Upper lobe of left lung (tissue), 6 donors: ENCODE measurements around the gene PTPRN2. TPM values are rescaled to one million over a fixed set of nuclear protein-coding genes. Genes with fewer than 3 reads are reported as not detected.

Experiments used
- ATAC-seq, 2 donors: fragments of 200-7000 bp; cut with Tn5 transposase; one replicate each; pipeline ENCODE4 v1.9.1; 2022; ENCODE audit warnings: mild to moderate bottlenecking in 2 of 2, moderate library complexity in 2 of 2; ENCODE audit not compliant: low FRiP score in 2 of 2
- DNase-seq, 2 donors: peaks; one replicate each; pipeline ENCODE4 v3.0.0-alpha.2; 2019 to 2020
- H3K27ac ChIP-seq, 4 donors: fragments of 200-600 bp; sonication (generic); one replicate each; pipeline ENCODE4 v1.5.1; 2016 to 2019
- H3K27me3 ChIP-seq, 4 donors: fragments of 200-600 bp; sonication (generic); one replicate each; pipeline ENCODE4 v1.5.1; 2017 to 2019
- H3K36me3 ChIP-seq, 4 donors: fragments of 200-600 bp; sonication (generic); one replicate each; pipeline ENCODE4 v1.5.1; 2016 to 2019
- H3K4me1 ChIP-seq, 4 donors: fragments of 200-600 bp; sonication (generic); one replicate each; pipeline ENCODE4 v1.5.1; 2018 to 2019
- H3K4me3 ChIP-seq, 4 donors: fragments of 200-600 bp; sonication (generic); one replicate each; pipeline ENCODE4 v1.5.1; 2017 to 2019; ENCODE audit warnings: mild to moderate bottlenecking in 2 of 4, moderate library complexity in 1 of 4
- H3K9me3 ChIP-seq, 4 donors: fragments of 200-600 bp; sonication (generic); one replicate each; pipeline ENCODE4 v1.5.1; 2018 to 2019
- EP300 ChIP-seq, 4 donors: sonication (generic); formaldehyde crosslinking; IDR thresholded peaks; one replicate each; pipeline ENCODE4 v1.5.1; 2017; ENCODE audit warnings: antibody characterized with exemption in 4 of 4, control low read depth in 2 of 4
- POLR2A ChIP-seq, 4 donors: fragments of 450-650 bp; IDR thresholded peaks; one replicate each; pipeline ENCODE4 v1.5.1; 2016 to 2017; ENCODE audit warnings: antibody characterized with exemption in 4 of 4, mild to moderate bottlenecking in 2 of 4
- POLR2AphosphoS5 ChIP-seq, 2 donors: sonication (generic); formaldehyde crosslinking; IDR thresholded peaks; one replicate each; pipeline ENCODE4 v1.5.1; 2017; ENCODE audit warnings: antibody characterized with exemption in 2 of 2
- WGBS, 2 donors: methylation state at CpG; one replicate each; pipeline ENCODE4 v1.1.5; 2017 to 2018; 5-methylcytosine and 5-hydroxymethylcytosine counted together
- total RNA-seq, 6 donors: library from RNA; depleted of rRNA in 4 of 6; stranded (reverse); fragments of >200 nt in 4 of 6; gene quantifications; one replicate each; pipeline versions ENCODE4 v1.1.0 to v1.2.1, GENCODE V29; 2016 to 2021
- TF ChIP-seq, protein P1 (sequence below), 6 experiments: fragments of 450-650 bp in 4 of 6; fragments of 200-600 bp in 2 of 6; sonication (generic) in 2 of 6; IDR thresholded peaks; one replicate each; pipeline ENCODE4 v1.5.1; 2016 to 2019; ENCODE audit warnings: antibody characterized with exemption in 6 of 6
- donor health status: DM: no; HTN: no; CAD: no; lungs with moderate emphysema.
- donor health status: DM: no; HTN: yes; CAD: no; lungs with severe emphysema.

The PTPRN2 gene
- total RNA-seq, 6 donors from 2014 or later = 3.3 to 7.9 (median 5.2) TPM

- Histone ChIP-seq H3K4me1 (no peaks in the 10 kb centered on the region), H3K4me3 (no peak overlapping the region), H3K9me3 (peaks cover 0 to 4% (median 0%) of the 10 kb centered on the region in 4 donors), H3K27ac (no peak overlapping the region), H3K36me3 (no peaks in the 10 kb centered on the region), H3K27me3 (no peaks in the 10 kb centered on the region)
- TF ChIP-seq EP300 (IDR thresholded peaks at IDR 0.05) (no peak), POLR2A (IDR thresholded peaks at IDR 0.05) (no peak), POLR2AphosphoS5 (IDR thresholded peaks at IDR 0.05) (no peak)
- TF ChIP-seq, protein P1, sequence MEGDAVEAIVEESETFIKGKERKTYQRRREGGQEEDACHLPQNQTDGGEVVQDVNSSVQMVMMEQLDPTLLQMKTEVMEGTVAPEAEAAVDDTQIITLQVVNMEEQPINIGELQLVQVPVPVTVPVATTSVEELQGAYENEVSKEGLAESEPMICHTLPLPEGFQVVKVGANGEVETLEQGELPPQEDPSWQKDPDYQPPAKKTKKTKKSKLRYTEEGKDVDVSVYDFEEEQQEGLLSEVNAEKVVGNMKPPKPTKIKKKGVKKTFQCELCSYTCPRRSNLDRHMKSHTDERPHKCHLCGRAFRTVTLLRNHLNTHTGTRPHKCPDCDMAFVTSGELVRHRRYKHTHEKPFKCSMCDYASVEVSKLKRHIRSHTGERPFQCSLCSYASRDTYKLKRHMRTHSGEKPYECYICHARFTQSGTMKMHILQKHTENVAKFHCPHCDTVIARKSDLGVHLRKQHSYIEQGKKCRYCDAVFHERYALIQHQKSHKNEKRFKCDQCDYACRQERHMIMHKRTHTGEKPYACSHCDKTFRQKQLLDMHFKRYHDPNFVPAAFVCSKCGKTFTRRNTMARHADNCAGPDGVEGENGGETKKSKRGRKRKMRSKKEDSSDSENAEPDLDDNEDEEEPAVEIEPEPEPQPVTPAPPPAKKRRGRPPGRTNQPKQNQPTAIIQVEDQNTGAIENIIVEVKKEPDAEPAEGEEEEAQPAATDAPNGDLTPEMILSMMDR (IDR thresholded peaks at IDR 0.05) = no peak
- 76 to 92% methylated on average over 2 to 4 of the region's 4 CpGs for WGBS, 2 donors
- ATAC-seq (no peak), DNase-seq (no peak)
Measured at GRCh38 chr7:157807510-157807909, 780.1 kb downstream of the PTPRN2 start.

- Histone ChIP-seq H3K27me3 (no peaks in the 10 kb centered on the region), H3K4me3 (no peak overlapping the region), H3K36me3 (no peaks in the 10 kb centered on the region), H3K4me1 (no peaks in the 10 kb centered on the region), H3K27ac (no peak overlapping the region), H3K9me3 (peaks cover 0 to 4% (median 0%) of the 10 kb centered on the region in 4 donors)
- 66 to 92% methylated on average over 2 to 4 of the region's 4 CpGs for WGBS, 2 donors
- no peak for DNase-seq
- TF ChIP-seq EP300 (IDR thresholded peaks at IDR 0.05) = no peak
- TF ChIP-seq, protein P1 (IDR thresholded peaks at IDR 0.05) = no peak
- no peak for TF ChIP-seq POLR2A (IDR thresholded peaks at IDR 0.05)
- no peak for TF ChIP-seq POLR2AphosphoS5 (IDR thresholded peaks at IDR 0.05)
- ATAC-seq = no peak
Measured at GRCh38 chr7:157806711-157807110, 780.9 kb downstream of the PTPRN2 start.

GRCh38 chr7:157805713-157806112 lies 781.9 kb downstream of the PTPRN2 start:
- H3K4me3 ChIP-seq = no peak overlapping the region
- ATAC-seq (no peak), DNase-seq (no peak)
- H3K27ac ChIP-seq = no peak overlapping the region
- no peak for TF ChIP-seq POLR2A (IDR thresholded peaks at IDR 0.05)
- no peaks in the 10 kb centered on the region for H3K27me3 ChIP-seq
- peaks cover 0 to 4% (median 0%) of the 10 kb centered on the region in 4 donors for H3K9me3 ChIP-seq
- no peaks in the 10 kb centered on the region for H3K4me1 ChIP-seq
- 58 to 71% methylated on average over 6 of the region's 6 CpGs for WGBS, 2 donors
- no peaks in the 10 kb centered on the region for H3K36me3 ChIP-seq

- ATAC-seq = no peak
- DNase-seq = no peak
- WGBS, 2 donors = 92 to 94% methylated on average over 5 of the region's 5 CpGs
- peaks cover 0 to 4% (median 0%) of the 10 kb centered on the region in 4 donors for H3K9me3 ChIP-seq
- no peaks in the 10 kb centered on the region for H3K36me3 ChIP-seq
- no peaks in the 10 kb centered on the region for H3K27me3 ChIP-seq
- TF ChIP-seq, protein P1 (IDR thresholded peaks at IDR 0.05) = no peak
- TF ChIP-seq EP300 (IDR thresholded peaks at IDR 0.05) (no peak), POLR2A (IDR thresholded peaks at IDR 0.05) (no peak), POLR2AphosphoS5 (IDR thresholded peaks at IDR 0.05) (no peak)
- H3K4me3 ChIP-seq = no peak overlapping the region
- no peaks in the 10 kb centered on the region for H3K4me1 ChIP-seq
- H3K27ac ChIP-seq = no peak overlapping the region
Measured at GRCh38 chr7:157803906-157804305, 783.7 kb downstream of the PTPRN2 start.

DNA sequence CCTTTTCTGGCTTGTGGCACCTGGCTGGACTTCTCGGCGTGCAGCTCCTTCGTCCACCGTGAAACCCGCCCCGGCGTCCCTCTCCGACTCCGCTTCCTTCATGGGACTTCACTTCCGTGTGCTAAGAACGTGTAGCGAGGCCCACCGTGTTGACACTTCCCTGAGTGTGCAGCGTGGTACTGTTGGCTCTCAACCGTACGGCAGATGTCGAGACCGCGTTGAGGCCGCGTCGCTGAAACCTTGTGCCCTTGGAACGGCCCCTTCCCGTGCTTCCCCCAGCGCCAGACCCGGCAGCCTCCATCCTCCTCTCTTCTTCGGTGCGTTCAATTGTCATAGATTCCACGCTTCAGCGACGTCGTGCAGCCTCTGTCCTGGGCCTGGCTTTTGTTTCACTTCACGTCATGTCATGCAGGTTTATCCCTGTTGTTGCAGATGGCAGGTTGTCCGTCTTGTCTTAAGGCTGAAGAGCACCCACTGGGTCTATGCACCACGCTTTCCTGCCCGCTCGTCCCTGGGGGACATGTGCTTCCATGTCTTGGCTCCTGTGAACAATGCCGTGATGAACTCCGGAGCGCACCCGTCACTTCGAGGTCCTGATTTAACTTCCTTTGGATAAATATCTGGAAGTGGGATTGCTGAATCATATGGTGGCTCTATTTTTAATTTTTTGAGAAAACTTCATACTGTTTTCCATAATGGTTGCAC lies 785.5 kb downstream of the PTPRN2 start:
- DNase-seq = no peak
- 93 to 96% methylated on average over 42 of the region's 42 CpGs for WGBS, 2 donors

More for the DNA sequence above, 785.5 kb downstream of the PTPRN2 start:
- Histone ChIP-seq H3K4me1 (no peaks in the 10 kb centered on the region), H3K36me3 (no peaks in the 10 kb centered on the region), H3K9me3 (no peaks in the 10 kb centered on the region), H3K27me3 (no peaks in the 10 kb centered on the region), H3K27ac (no peak overlapping the region), H3K4me3 (no peak overlapping the region)
- TF ChIP-seq POLR2AphosphoS5 (IDR thresholded peaks at IDR 0.05) (no peak), EP300 (IDR thresholded peaks at IDR 0.05) (no peak), POLR2A (IDR thresholded peaks at IDR 0.05) (no peak)
- TF ChIP-seq, protein P1 (IDR thresholded peaks at IDR 0.05) = no peak
- ATAC-seq = no peak
